ENCODE measurements around the gene RASGRP2.

The RASGRP2 gene

DNA sequence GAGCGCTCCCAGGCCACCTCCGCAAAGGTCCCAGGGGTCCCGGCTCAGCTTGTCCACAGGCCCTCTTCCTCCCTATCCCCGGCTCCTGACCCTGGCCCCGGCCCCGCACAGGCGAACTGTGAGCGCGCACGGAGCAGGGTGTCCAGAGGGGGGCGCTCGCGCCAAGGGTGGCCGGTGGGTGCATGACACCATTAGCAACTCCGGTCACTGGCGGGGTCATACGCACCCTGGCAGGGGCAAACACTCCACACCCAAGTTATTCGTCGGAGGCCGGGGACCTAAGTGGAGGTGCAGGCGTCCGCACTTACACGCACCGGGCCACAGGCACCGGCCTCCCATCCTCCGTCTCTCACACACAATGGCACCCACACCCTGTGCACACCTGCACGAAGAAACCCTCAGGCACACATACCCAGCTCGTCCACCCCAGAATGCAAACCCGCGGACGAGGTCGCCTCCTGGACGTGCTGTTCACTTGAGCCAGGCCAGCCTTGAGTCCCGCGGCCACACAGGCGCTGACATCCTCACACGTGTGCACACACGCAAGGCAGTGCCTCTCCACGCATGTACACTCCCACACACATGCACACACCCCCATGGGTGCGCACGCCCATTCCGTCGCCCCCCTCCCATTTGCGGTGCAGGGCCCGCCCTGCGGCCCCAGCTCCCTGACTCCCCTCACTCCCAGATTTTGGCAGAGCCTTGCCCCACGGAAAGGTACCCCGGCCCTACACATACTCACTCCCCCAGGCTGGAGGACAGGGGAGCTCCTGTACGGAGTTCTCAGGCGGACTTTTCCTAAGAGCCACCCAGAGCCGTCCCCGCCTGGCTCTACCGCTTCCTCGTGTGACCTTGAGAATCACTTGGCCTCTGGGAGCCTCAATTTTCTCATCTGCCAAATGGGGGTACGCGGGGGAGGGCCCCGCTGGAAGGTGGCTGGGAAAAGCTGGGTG is at the start of gene RASGRP2:
RASGRP2 (minus strand) TSS at position 552 of the 953 bp plus-strand sequence. CDS start 1,276 bp downstream, outside the sequence.
- DNase-seq (ENCODE audit: low spot score): no peak

DNA sequence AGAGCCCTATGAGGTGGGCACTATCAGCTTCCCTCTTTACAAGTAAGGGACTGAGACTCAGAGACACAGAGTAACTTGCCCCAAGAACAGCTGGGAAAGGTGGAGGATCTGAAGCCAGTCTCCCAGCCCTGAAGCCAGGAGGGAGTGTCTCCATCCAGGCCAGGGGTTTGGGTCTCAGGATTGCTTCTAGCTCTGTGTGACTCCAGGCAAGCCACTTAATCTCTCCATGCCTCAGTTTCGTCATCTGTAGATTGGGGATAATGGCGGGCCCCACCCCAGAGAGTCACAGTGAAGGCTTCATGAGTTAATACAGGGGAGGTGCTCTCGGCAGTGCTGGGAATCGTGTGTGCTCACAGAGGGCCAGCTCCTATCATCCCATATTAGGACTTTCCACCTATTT is 48.5 kb upstream of the RASGRP2 start:
- DNase-seq (ENCODE audit: low spot score): no peak

DNA sequence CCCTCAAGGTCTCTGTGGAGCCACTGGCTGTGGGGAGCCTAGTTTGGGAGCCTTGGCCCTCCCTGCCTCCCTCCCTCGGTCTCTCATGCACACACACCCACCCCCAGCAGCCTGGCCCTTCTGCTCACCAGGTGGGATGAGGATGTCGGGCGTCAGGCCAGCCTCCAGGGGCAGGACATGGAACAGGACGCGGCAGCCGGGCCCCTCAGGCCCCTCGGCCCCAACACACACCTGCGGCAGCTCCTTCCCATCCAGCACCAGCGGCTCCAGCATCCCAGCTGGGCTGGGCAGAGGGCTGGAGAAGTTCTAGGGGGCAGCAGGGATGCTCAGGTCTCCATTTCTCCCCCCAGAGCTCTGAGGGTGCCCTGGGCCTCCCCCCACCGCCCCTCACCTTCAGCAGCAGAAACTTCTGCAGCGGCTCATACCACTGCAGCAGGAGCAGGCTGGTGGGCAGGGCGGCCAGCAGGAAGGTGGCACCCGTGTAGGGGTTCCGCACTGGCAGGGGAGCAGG is 47.9 kb upstream of the RASGRP2 start:
- no peak for DNase-seq (ENCODE audit: low spot score)

DNA sequence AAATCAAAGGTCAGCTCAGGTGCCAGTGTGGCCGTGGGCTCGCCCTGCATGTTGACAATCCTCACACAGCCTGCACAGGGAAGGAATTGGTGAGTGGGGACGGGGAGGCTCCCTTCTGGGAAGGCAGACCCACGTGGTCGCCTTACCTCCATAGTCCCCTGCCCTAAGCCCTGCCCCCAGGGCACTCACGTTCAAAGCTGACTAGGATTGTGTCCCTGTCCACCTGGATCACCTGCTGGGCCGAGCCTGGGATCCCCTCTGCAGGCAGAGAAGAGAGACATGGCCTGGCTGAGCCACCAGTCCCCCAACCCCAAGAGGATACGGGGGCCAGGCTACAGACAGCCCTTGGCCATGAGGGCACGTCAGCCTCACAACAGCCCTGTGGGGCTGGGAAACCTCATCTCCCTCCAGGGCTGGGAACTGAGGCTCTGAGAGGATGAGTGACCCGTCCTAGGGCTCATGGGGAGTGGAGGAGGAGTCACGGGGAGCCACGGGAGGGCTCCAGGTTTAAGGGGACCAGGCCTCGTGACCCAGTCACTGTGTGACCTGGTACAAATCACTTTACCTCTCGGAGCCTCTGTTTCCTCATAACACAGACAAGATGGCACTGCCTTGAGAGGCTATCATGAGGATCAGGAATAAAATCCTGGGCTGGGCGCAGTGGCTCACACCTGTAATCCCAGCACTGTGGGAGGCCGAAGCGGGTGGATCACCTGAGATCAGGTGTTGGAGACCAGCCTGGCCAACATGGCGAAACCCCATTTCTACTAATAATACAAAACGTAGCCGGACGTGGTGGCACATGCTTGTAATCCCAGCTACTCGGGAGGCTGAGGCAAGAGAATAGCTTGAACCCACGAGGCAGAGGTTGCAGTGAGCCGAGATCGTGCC is 46.5 kb upstream of the RASGRP2 start:
- DNase-seq (ENCODE audit: low spot score): no peak

DNA sequence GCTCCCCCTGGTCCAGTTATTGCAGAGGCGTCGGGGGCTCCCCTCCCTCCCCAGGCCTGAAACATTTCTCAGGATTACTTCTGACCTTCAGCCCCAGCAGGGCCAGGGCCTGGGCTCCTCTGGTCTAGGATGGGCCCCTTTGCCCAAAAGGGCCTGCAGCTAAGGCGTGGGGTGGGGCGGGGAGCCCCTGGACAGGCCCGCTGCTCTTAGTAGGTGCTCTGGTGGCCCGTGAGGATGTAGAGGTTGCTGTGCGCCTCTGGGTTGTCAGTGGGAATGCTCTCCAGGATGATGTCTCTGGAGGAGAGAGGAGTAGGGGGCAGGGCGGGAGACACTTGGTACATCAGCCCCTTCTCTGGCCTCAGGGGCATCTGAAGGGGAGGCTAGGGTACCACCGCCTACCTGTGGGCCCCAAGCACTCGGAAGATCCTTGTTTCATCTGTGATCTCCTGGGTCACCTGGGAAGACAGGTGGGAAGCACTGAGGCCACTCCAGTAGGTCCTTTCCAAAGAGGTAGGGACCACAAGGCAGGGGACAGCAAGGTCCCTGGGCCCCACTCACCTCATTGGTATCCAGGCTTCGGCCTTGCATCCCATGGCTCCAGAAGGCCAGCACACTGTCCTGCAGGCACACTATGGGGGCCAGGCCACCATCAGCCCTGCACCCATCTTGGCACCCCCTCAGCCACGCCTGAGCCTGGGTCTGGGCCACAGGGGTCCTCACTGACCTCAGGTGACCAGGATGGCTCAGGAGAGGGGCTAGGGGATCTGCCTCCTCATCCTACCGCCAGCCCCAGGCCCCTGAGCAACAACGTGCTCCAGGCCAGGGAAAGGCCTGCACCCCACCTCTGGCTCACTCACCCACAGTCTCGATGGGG is 45.6 kb upstream of the RASGRP2 start:
- DNase-seq (ENCODE audit: low spot score): no peak

DNA sequence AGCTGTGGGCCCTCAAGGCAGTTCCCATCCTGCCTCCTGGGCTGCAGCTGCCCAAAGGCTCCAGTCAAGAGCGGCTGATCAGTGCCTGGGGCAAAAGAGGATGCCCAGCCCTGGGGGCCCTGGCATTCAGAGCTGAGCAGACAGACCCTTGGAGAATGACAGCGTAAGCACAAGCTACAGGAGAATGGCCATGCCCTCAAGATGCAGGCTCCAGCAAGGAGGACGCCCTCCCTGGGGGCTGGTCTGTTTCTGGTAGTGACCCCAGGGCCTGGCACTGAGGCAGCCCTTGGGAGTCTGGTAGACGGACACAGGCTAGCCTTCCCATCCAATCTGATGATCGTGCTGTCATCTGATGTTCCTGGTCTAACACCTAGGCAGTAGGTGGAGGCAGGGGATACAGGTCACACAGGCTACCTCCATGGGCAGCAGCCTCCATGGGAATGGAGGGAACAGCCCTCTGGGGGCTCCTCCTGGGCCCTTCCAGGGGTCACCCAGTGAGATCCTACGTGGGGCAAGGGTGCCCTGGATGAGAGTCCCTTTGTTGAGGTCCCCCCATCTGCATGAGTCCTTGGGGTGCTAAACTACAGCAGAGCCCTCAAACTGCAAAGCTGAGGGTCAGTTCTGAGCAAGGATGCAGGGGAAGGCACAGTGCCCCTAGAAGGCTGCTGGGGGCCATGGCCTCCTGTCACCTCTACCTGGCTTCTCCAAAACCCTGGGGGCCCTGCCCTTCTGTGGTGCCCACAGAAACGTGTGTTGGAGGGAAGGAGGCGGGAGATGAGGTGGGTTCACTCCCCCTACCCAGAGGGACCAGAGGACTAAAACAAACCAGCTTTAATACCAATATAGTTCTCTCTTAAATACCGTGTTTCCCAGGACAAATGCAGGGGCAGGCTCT is 44.6 kb upstream of the RASGRP2 start:
- no peak for DNase-seq (ENCODE audit: low spot score)

DNA sequence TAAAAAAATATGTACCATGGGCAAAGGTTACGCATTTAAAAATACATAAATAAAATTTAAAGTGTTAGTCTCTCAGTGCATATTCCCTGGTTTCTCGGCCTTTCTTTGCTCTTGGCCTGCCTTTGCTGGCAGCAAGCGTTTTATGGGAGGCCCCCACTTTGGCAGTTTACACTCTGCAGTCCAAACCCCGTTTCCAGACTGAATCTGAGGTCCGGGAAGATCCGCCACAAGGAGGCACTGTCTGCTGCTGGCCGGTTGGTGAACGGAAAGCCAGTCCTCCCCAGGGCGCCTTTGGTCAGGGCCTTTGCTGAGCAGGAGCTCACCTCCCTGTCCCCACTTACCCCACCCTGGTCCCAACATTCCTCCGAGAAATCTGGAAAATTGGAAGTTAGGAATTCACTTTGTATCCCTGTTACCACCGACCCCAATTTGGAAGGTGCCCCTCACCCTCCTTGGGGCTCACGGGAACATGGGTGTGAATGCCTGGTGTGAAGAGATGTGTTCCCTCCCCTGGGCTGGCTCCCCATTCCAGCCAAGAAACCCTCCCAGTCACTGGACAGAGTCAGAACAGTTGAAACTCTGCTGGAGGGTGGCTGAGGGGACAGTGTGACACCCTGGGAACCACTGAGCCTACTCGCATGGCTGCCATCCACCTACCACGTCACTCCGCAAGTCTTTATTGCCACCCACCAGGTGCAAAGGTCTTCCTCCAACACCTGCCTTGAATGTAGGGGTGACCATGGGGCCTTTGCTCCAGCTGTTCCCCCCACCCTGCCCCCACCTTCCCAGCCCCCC is 43.8 kb upstream of the RASGRP2 start:
- peak; percentile 50 for DNase-seq (ENCODE audit: low spot score)

DNA sequence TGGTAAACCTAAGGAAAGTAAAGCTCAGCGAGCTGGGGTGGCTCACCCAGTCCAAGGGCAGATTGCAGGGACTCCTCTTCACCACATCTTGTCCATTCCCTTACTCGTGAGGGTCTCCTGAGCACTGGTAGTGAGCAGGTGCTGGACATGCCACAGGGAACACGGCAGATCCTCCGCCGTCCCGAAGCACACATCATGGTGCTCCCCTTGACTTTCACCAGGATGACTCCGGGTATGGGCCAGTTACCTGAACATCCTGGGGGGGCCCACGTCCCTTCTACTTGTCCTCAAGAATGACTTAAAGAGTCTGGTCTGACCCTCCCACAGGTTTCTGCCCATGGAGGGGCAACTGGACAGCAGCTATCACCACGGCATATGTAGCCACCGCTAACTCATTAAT is 42.4 kb upstream of the RASGRP2 start:
- no peak for DNase-seq (ENCODE audit: low spot score)

DNA sequence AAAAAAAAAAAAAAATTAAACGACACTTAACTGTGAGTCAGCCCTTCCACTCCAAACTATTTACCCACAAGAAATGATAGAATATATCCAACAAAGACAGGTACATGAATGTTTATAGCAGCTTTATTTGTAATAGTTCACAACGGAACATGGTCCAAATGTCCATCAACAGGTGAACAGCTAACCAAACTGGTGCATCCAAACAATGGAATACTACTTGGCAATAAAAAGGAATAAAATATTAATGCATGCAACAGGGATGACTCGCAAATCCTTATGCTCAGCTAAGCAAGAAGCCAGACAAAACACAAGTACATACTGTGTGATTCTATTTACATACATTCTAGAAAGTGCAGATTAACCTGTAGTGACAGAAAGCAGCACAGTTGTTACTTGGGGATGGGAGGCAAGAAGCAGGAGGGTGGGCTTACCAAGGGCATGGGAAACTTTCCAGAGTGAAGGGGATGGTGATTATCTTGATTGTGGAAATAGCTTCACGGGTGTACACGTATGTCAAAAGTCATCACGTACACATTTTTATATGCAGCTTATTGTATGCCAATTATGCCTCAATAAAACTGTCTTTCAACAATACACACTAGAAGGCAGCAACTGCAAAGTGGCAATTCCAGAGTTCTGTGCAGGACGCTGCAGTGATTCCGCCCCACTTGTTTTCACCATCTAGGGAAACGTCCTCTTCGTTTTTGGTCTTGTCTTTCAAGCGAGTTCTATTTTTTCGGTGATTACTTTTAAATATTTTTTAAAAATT is 41.1 kb upstream of the RASGRP2 start:
- no peak for DNase-seq (ENCODE audit: low spot score)

DNA sequence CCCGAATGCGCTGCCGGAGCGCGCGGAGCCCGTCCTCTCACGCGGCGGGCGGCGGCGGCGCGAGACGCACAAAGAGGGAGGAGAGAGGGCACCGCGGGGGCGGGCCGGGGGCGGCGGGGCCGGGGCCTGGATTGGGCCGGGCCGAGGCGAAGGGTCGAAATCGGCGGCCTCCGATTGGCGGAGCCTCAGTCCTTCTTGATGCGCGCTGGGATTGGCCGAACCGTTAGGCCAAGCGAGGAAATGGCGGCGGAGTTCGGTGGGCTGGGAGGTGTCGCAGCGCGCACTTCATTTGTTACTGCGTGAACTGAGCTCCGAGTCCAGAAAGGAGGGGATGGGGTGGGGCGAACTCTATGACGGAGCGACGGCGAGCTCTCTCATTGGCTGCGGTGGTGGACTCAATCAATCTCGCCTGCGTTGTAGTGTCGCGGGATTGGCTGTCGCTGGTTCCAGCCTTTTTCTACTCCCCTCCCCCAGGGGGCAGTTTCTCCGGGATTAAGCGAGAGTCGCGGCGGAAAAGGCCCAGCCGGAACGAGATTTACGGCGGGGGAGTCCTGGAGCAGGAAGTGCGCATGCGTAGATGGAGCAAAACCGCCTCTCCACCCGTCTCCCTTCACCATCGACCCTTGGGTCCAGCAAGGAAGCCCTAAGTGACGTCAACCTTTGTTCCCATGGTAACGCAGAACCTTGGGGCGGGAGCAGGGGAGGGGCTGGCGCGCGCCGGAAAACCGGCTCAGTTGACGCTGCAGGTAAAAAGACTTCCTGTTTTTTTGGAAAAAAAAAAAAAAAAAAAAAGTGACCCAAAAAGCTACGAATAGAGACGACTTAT is 34.7 kb upstream of the RASGRP2 start, which contains the start of gene SF1:
SF1 (minus strand) TSS at position 70 of the 826 bp plus-strand sequence. CDS start 150 bp downstream, outside the sequence.
- DNase-seq (ENCODE audit: low spot score): peak; percentile 99

DNA sequence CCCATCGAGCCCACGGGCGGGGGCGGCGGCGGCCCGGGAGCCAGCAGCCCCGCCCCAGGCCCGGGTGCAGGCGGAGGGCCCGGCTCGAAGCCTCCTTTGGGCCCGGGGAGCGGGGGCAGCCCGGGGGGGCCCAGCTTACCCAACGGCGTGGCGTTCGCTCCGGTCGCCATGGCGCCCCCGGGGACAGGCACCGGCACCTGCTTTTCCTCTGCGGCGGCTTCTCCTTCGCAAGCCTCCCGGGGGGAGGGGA is 34.2 kb upstream of the RASGRP2 start:
- no peak for DNase-seq (ENCODE audit: low spot score)

DNA sequence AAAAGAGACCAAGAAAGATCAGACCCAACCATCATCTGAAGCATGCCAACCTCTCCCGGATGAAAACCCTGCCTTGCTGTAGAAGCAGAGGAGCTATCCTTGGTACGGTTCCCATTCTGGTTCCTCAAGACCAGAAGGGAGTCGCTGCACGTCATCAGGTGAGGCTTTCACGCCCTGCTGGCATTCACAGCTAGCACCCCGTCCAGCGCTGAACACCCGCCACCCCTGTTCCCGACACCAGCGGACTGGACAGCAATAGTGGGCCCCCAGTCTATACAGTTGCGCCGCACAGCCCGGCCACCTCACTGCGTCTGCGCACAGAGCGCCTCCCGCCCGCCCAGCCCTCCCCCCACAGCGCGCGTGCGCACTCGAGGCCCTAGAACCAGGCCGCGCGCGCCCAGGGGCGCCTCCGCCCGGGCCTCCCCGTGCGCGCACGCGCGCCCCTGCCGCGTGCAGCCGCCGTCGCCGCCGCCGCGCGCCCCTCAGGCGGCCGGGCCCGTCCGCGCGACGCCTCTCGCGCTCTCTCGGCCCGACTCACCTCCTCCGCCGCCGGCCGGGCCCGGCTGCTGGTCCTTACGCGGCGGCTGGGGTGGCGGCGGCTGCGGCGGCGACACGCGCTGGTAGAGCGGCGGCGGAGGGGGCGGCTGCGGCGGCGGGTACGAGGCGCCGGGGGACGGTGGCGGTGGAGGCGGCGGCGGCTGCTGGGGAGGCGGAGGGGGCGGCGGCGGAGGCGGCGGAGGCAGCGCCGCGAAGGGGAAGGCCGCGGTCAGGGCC is 33.7 kb upstream of the RASGRP2 start:
- peak; percentile 94 for DNase-seq (ENCODE audit: low spot score)

DNA sequence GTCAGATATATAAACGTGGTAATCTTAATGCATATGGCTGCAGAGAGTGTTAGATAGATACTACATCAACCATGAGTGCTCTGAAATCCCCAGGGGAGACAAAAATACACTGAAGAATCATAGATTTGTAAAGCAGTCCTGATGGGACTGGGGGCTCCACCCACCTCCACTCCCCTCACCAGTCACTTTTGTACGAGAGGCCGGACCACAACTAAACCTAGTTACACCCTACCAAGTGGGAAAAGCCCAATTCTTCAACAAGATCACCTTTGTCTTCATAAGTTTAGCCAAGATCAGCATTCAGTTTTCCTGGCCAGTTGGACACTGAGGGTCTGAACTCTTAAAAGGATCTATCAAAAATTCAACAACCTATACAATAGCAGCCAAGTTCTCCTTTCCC is 32.9 kb upstream of the RASGRP2 start:
- no peak for DNase-seq (ENCODE audit: low spot score)

DNA sequence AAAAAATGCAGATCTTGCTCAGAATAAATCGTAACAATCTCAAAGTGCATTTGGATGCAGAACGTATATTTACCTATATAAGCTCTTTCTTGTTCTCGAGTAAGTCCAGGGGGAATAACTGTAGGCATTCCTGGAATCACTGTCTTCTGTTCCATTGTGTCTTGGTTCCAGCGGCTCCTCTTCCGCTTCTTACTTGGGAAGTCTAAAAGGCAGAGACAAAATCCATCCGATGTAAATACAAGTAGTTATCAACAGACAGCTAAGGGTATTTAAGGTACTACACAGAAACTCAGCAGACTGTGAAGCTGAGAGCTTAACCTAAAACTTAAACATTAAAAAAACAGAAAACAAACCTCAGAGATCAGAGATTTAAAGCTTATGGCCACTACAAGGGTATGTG is 32.5 kb upstream of the RASGRP2 start:
- DNase-seq (ENCODE audit: low spot score): no peak

DNA sequence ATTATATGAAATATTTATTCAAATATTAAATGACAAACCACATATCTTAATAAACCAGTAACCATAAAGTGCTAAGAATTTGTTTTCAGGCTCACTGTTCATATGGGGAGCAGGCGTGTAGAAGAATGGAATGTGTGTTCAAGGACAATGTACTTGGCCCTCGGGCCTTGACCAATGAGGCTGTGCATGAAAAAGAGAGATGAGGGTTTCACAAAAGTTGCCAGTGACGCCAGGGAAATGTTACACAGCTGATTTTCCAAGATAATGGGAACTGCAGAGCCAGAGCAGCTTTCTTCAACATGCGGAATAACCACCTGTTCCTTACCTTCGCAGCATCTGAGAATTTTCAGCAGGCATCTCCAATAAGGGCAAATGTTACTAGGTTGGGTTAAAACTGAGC is 30.2 kb upstream of the RASGRP2 start:
- DNase-seq (ENCODE audit: low spot score): no peak

DNA sequence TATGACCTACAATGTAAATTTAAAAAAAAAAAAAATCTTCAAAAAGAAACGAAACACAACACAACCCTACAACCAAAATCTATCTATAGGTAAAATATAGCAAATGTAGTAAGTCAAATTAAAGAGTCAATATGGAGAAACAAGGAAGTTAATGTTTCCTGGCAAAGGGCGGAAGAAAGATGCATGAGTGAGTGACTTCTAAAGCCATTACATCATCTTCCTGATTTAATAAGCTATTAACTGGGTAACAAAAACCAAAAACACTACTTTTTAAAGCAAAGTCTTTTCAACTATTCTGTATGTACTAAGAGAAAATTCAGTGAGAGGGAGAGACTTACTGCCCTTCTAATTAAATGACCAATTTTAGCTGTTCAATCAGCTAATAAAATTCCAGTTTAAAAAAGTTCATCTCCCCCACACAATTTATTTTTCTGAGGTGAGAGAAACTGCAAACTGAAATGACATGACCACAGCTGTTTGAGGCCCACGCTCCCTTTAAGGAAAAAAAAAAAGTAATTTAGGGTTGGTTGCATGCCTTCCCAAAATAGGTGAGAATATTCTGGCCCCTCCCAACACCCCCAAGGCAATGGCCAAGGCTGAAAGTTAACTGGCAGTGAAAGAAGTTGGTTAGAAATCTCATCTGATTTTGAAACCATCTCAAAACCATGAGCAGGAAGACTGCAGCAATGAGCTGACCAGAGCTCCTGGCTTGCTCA is 28.5 kb upstream of the RASGRP2 start:
- no peak for DNase-seq (ENCODE audit: low spot score)

DNA sequence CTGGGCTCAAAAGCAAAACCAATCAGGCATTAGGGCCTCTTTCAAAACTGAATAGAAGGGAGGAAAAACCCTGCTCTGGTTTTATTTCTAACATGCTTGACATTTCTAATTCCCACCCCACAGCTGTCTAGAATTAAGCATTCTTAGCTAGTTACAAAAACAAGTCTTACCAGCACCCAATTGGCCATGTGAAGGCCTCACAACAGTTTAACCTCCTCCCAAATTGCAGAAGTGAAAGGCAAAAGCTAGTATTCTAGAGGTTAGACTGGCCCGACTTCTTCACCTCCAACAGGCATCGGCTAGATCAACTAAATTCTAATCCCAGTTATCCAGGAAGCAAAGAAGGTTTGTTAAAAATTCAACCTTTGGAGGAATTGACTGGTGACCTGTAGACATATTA is 27.9 kb upstream of the RASGRP2 start:
- no peak for DNase-seq (ENCODE audit: low spot score)
